PC-3 (cell line): ENCODE results near the gene PLA2G4A. TPM values are rescaled to one million over a fixed set of nuclear protein-coding genes. Genes with fewer than 3 reads are reported as not detected.

ENCODE experiments used
- ATAC-seq: fragments of 200-7000 bp; cut with Tn5 transposase; 2 replicates; pipeline ENCODE4 v1.9.1; 2020; ENCODE audit warnings: mild to moderate bottlenecking, moderate library complexity
- BruUV-seq: library from RNA; stranded (reverse); fragments of 400-500 nt; replicated peaks from 2 replicates; lab custom pipeline; 2021; lab: Mats Ljungman, UMichigan
- CTCF ChIA-PET: fragments of 300-600 bp; sonication (Branson Sonifier 250); formaldehyde crosslinking; loops from one replicate; lab custom pipeline; 2022; ENCODE audit warnings: antibody characterized with exemption; lab: Charles Lee
- POLR2A ChIA-PET: fragments of 300-600 bp; sonication (Branson Sonifier 250); formaldehyde crosslinking; loops from one replicate; lab custom pipeline; 2022; ENCODE audit warnings: antibody characterized with exemption; ENCODE audit not compliant: unreplicated experiment; lab: Charles Lee
- DNase-seq: peaks from one replicate; pipeline ENCODE4 v3.0.0-alpha.2; 2015
- H2AFZ ChIP-seq: fragments of 300-600 bp; sonication (generic); 2 replicates; pipeline ENCODE4 v1.6.0; 2016; ENCODE audit warnings: antibody characterized with exemption, low read length
- H3F3A ChIP-seq: fragments of 300-600 bp; sonication (generic); one replicate; pipeline ENCODE4 v1.6.0; 2017; ENCODE audit warnings: antibody characterized with exemption, low read length, control low read depth, mild to moderate bottlenecking; ENCODE audit not compliant: unreplicated experiment
- H3K27ac ChIP-seq: fragments of 300-600 bp; sonication (generic); 2 replicates; pipeline ENCODE4 v1.5.1; 2016; ENCODE audit warnings: mild to moderate bottlenecking, low read length
- H3K27me3 ChIP-seq: fragments of 300-600 bp; sonication (generic); 2 replicates; pipeline ENCODE4 v1.6.1; 2016; ENCODE audit warnings: low read length, mixed read lengths
- H3K36me3 ChIP-seq: fragments of 300-600 bp; sonication (generic); 2 replicates; pipeline ENCODE4 v1.6.1; 2016; ENCODE audit warnings: low read depth, mixed run types, low read length, mixed read lengths
- H3K4me1 ChIP-seq: fragments of 300-600 bp; sonication (generic); 2 replicates; pipeline ENCODE4 v1.5.1; 2016; ENCODE audit warnings: low read length; ENCODE audit not compliant: insufficient read depth
- H3K4me2 ChIP-seq: fragments of 300-600 bp; sonication (generic); 2 replicates; pipeline ENCODE4 v1.6.0; 2016; ENCODE audit warnings: low read length
- H3K4me3 ChIP-seq: fragments of 300-600 bp; sonication (generic); 2 replicates; pipeline ENCODE4 v1.5.1; 2016; ENCODE audit warnings: mild to moderate bottlenecking, low read length, mixed read lengths
- H3K79me2 ChIP-seq: fragments of 300-600 bp; sonication (generic); 2 replicates; pipeline ENCODE4 v1.6.1; 2017; ENCODE audit warnings: low read length, mixed read lengths
- H3K9ac ChIP-seq: fragments of 300-600 bp; sonication (generic); 2 replicates; pipeline ENCODE4 v1.6.0; 2016; ENCODE audit warnings: mild to moderate bottlenecking, low read length
- H3K9me2 ChIP-seq: fragments of 300-600 bp; sonication (generic); replicated peaks from 2 replicates; pipeline ENCODE4 v1.6.1; 2016; ENCODE audit warnings: mixed run types, low read length, mixed read lengths
- H3K9me3 ChIP-seq: fragments of 300-600 bp; sonication (generic); 2 replicates; pipeline ENCODE4 v1.6.1; 2016; ENCODE audit warnings: low read length, mixed read lengths
- H4K20me1 ChIP-seq: fragments of 300-600 bp; sonication (generic); 2 replicates; pipeline ENCODE4 v1.6.1; 2016; ENCODE audit warnings: low read length, mixed read lengths
- EZH2 ChIP-seq: fragments of 300-600 bp; sonication (generic); IDR thresholded peaks from one replicate; pipeline ENCODE4 v1.6.1; 2017; ENCODE audit warnings: antibody characterized with exemption, mild to moderate bottlenecking, low read length; ENCODE audit not compliant: unreplicated experiment
- EZH2phosphoT487 ChIP-seq: fragments of 300-600 bp; sonication (generic); IDR thresholded peaks from 2 replicates; pipeline ENCODE4 v1.6.1; 2018; ENCODE audit warnings: mild to moderate bottlenecking, antibody characterized with exemption, low read length, borderline replicate concordance
- intact Hi-C: fragments of 100-400 bp; cut with micrococcal nuclease; formaldehyde crosslinking; loops from 2 replicates; pipeline ENCODE4 v1.9.0; 2023
- total RNA-seq: library from RNA; depleted of rRNA; stranded (reverse); fragments of >200 nt; gene quantifications from 2 replicates; pipeline ENCODE4 v1.2.3, GENCODE V29; 2014
- TF ChIP-seq, protein P1 (sequence below): fragments of 300-600 bp; sonication (generic); conservative IDR thresholded peaks from 2 replicates; pipeline ENCODE4 v1.5.1; 2017; ENCODE audit warnings: antibody characterized with exemption, low read depth, mild to moderate bottlenecking, low read length

The PLA2G4A gene
- total RNA-seq, 1 experiment from 2014 or later = 2.3 TPM

DNA sequence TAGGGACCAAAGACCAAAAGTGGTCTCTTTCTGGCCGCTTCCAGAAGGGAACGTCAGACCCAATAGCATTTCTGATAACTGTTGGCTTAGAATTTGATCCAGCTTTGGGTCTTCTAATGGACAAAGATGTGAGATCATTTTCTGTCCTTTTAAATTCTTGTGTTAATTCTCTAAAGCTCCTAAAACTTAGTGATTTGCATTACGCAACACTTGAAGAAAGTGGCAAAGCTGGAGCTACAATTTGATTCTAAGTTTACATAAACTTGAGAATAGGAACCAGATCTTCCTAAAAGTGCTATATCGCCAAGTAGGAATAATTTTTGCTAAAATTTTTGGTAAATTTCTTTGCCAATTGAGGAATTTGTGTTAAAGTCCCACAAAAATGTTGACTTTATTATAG lies 21.6 kb upstream of the PLA2G4A start:
- ATAC-seq = no peak
- H4K20me1 ChIP-seq = no peaks in the 10 kb centered on the region
- no peaks in the 10 kb centered on the region for H3F3A ChIP-seq
- H3K36me3 ChIP-seq = no peaks in the 10 kb centered on the region
- no peak overlapping the region for H3K4me3 ChIP-seq
- H3K27me3 ChIP-seq = no peaks in the 10 kb centered on the region
- H3K9ac ChIP-seq = no peak overlapping the region
- H3K9me3 ChIP-seq = no peaks in the 10 kb centered on the region
- CTCF ChIA-PET = interaction anchor here (1.2 kb wide), 1 partner anchor 202 kb away, joined by 6 read pairs; no protein-coding TSS in a partner anchor
- H3K4me2 ChIP-seq = no peak overlapping the region
- POLR2A ChIA-PET = no interaction called here
- BruUV-seq = no TSS peak
- H2AFZ ChIP-seq = no peak overlapping the region
- H3K79me2 ChIP-seq = no peaks in the 10 kb centered on the region
- no peak overlapping the region for H3K27ac ChIP-seq
- no peak for DNase-seq
- intact Hi-C loops = loop anchor here (2.0 to 5.0 kb wide), 5 partner anchors 84 to 405 kb away; no protein-coding TSS in a partner anchor
- no peaks in the 10 kb centered on the region for H3K9me2 ChIP-seq
- no peaks in the 10 kb centered on the region for H3K4me1 ChIP-seq
- no peak for TF ChIP-seq EZH2phosphoT487
- no peak for TF ChIP-seq EZH2
- TF ChIP-seq, protein P1, sequence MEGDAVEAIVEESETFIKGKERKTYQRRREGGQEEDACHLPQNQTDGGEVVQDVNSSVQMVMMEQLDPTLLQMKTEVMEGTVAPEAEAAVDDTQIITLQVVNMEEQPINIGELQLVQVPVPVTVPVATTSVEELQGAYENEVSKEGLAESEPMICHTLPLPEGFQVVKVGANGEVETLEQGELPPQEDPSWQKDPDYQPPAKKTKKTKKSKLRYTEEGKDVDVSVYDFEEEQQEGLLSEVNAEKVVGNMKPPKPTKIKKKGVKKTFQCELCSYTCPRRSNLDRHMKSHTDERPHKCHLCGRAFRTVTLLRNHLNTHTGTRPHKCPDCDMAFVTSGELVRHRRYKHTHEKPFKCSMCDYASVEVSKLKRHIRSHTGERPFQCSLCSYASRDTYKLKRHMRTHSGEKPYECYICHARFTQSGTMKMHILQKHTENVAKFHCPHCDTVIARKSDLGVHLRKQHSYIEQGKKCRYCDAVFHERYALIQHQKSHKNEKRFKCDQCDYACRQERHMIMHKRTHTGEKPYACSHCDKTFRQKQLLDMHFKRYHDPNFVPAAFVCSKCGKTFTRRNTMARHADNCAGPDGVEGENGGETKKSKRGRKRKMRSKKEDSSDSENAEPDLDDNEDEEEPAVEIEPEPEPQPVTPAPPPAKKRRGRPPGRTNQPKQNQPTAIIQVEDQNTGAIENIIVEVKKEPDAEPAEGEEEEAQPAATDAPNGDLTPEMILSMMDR = no peak

DNA sequence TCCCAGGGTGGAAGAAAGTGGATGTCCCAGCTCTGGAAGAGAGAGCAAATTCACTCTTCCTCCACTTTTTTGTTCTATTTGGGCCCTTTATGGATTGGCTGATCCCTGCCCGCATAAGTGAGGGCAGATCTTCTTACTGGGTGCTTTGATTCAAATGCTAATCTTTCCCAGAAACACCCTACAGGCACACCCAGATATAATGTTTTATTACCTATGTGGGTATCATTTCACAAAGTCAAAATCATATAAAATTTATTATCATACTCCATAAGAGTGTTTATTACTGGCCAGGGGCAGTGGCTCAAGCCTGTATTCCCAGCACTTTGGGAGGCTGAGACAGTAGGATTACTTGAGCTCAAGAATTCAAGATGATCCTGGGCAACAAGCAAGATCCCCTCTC lies 16.9 kb upstream of the PLA2G4A start:
- CTCF ChIA-PET = interaction anchor here (0.6 kb wide), 1 partner anchor 96 kb away, joined by 7 read pairs; no protein-coding TSS in a partner anchor
- no peak for TF ChIP-seq EZH2phosphoT487
- no peak overlapping the region for H3K9ac ChIP-seq
- DNase-seq (no peak), ATAC-seq (no peak)
- no peaks in the 10 kb centered on the region for H4K20me1 ChIP-seq
- H2AFZ ChIP-seq = no peak overlapping the region
- no peaks in the 10 kb centered on the region for H3F3A ChIP-seq
- no peaks in the 10 kb centered on the region for H3K9me2 ChIP-seq
- POLR2A ChIA-PET = no interaction called here
- H3K4me3 ChIP-seq = no peak overlapping the region
- H3K9me3 ChIP-seq = no peaks in the 10 kb centered on the region
- no peak overlapping the region for H3K4me2 ChIP-seq
- H3K27me3 ChIP-seq = no peaks in the 10 kb centered on the region
- no TSS peak for BruUV-seq
- H3K4me1 ChIP-seq = no peaks in the 10 kb centered on the region
- intact Hi-C loops = no loop called here
- no peaks in the 10 kb centered on the region for H3K36me3 ChIP-seq
- no peak overlapping the region for H3K27ac ChIP-seq
- no peaks in the 10 kb centered on the region for H3K79me2 ChIP-seq

DNA sequence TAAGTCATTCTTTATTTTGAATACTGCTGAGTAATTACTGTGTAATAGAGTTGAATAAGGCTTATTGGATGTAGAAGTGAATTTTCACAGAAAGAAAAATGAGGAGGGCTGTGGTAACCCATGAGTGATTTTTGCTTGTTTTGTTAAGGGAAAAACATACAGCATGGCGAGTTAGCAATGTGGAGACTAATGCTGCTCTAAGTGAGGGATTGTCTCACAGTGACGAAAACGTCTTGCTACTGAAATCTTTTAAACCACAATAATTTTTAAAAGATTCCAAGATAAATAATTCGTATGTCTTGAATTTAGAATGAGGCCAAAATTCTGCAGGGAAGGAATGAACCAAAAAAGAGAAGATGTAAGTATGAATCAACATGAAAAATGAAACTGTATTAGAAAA lies 16.2 kb upstream of the PLA2G4A start:
- DNase-seq = no peak
- H3K4me1 ChIP-seq = no peaks in the 10 kb centered on the region
- H3K4me3 ChIP-seq = no peak overlapping the region
- no peak overlapping the region for H3K9ac ChIP-seq
- TF ChIP-seq, protein P1 = no peak
- no peak for TF ChIP-seq EZH2
- no peak for TF ChIP-seq EZH2phosphoT487
- H3K27me3 ChIP-seq = no peaks in the 10 kb centered on the region
- H3K36me3 ChIP-seq = no peaks in the 10 kb centered on the region
- H3K27ac ChIP-seq = no peak overlapping the region
- no peak for ATAC-seq
- H3K9me3 ChIP-seq = no peaks in the 10 kb centered on the region
- no peaks in the 10 kb centered on the region for H4K20me1 ChIP-seq
- ChIA-PET POLR2A (no interaction called here), CTCF (no interaction called here)
- intact Hi-C loops = no loop called here
- no peak overlapping the region for H2AFZ ChIP-seq
- no peaks in the 10 kb centered on the region for H3K9me2 ChIP-seq
- BruUV-seq = no TSS peak
- no peak overlapping the region for H3K4me2 ChIP-seq
- no peaks in the 10 kb centered on the region for H3K79me2 ChIP-seq
- H3F3A ChIP-seq = no peaks in the 10 kb centered on the region
